ENCODE data around the gene COX8A. TPM values are rescaled to one million over a fixed set of nuclear protein-coding genes. Genes with fewer than 3 reads are reported as not detected.

COX8A gene
- total and polyA plus RNA-seq, 9 of the 15 experiments (the other 6 are each of a cell fraction or from before 2014, with no cell fraction given) = 274 to 1,206 (median 526) TPM

DNA sequence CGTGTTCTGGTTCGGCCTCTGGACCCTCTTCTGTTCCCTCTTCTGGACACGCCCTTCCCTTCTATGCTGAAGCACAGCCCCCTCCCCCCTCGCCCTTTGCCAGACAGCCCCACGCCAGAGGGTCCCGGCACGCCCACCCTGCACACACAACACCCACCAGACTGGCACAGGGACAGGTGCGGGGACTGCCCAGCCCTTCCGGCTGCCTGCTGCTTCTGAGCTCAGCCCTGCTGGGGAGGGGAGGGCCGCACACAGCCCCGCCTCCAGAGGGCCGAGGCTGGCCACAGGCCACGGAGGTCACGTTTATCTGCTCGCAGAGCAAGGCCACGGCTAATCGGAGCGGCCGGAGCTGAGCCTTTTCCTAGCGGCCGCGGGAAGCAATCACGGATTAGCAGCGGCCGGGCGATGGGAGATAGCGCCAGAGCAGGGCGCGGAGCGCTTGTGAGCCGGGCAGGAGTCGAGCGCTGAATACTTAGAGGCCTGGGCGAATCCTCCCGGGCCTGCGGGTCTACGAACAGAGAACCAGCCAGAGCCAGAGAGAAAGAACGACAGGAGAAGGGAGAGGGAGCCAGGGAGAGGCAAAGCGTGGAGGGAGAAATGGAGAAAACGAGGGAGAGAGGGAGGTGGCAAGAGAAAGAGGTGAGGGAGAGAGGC is 33.3 kb downstream of the COX8A start (continued):
- TF ChIP-seq, protein P1, sequence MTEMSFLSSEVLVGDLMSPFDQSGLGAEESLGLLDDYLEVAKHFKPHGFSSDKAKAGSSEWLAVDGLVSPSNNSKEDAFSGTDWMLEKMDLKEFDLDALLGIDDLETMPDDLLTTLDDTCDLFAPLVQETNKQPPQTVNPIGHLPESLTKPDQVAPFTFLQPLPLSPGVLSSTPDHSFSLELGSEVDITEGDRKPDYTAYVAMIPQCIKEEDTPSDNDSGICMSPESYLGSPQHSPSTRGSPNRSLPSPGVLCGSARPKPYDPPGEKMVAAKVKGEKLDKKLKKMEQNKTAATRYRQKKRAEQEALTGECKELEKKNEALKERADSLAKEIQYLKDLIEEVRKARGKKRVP (CRISPR knock-in tag; IDR thresholded peaks at IDR 0.05) = no peak
- TF ChIP-seq ZNF551 (CRISPR knock-in tag; IDR thresholded peaks at IDR 0.05) = no peak
- TF ChIP-seq RFX7 (CRISPR knock-in tag; IDR thresholded peaks at IDR 0.05) = no peak
- TF ChIP-seq BCOR (IDR thresholded peaks at IDR 0.05) = peak; percentile 100
- TF ChIP-seq SAP30 (IDR thresholded peaks at IDR 0.05; ENCODE audit: borderline replicate concordance, insufficient read depth, low read depth, low read length, poor library complexity, severe bottlenecking) = no peak
- TF ChIP-seq, protein P2, sequence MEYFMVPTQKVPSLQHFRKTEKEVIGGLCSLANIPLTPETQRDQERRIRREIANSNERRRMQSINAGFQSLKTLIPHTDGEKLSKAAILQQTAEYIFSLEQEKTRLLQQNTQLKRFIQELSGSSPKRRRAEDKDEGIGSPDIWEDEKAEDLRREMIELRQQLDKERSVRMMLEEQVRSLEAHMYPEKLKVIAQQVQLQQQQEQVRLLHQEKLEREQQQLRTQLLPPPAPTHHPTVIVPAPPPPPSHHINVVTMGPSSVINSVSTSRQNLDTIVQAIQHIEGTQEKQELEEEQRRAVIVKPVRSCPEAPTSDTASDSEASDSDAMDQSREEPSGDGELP (CRISPR knock-in tag; IDR thresholded peaks at IDR 0.05; ENCODE audit: borderline replicate concordance) = peak; percentile 94
- TF ChIP-seq, protein P3, sequence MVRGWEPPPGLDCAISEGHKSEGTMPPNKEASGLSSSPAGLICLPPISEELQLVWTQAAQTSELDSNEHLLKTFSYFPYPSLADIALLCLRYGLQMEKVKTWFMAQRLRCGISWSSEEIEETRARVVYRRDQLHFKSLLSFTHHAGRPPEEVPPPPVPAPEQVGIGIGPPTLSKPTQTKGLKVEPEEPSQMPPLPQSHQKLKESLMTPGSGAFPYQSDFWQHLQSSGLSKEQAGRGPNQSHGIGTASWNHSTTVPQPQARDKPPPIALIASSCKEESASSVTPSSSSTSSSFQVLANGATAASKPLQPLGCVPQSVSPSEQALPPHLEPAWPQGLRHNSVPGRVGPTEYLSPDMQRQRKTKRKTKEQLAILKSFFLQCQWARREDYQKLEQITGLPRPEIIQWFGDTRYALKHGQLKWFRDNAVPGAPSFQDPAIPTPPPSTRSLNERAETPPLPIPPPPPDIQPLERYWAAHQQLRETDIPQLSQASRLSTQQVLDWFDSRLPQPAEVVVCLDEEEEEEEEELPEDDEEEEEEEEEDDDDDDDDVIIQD (CRISPR knock-in tag; IDR thresholded peaks at IDR 0.05) = 0 out of 2 replicates have a peak, but pooled peaks have one; percentile 36
- TF ChIP-seq ZC3H11A (IDR thresholded peaks at IDR 0.05; ENCODE audit: low read depth, low read length) = no peak
- peak; percentile 53; the same call in 1 of the 2 replicates for TF ChIP-seq MEF2A (IDR thresholded peaks at IDR 0.05; ENCODE audit: control insufficient read depth, low read depth, low read length)
- TF ChIP-seq L3MBTL2 (IDR thresholded peaks at IDR 0.05) = peak; percentile 23; the same call in 1 of the 2 replicates
- no peak for TF ChIP-seq ADNP (tag; IDR thresholded peaks at IDR 0.05)
- TF ChIP-seq MTA3 (IDR thresholded peaks at IDR 0.05; ENCODE audit: borderline replicate concordance) = peak; percentile 87
- TF ChIP-seq HMBOX1 (IDR thresholded peaks at IDR 0.05) = no peak
- TF ChIP-seq FOXK2 (conservative IDR thresholded peaks at IDR 0.05 in 1 of 2, IDR thresholded peaks at IDR 0.05 in 1 of 2; ENCODE audit: low read depth in 2 of 2) = no peak
- TF ChIP-seq PRMT5 (CRISPR knock-in tag; IDR thresholded peaks at IDR 0.05) = no peak
- no peak for TF ChIP-seq ZNF134 (CRISPR knock-in tag; conservative IDR thresholded peaks at IDR 0.05)
- no peak for TF ChIP-seq SIN3B (IDR thresholded peaks at IDR 0.05; ENCODE audit: low read depth)
- TF ChIP-seq HEY1 (CRISPR knock-in tag; IDR thresholded peaks at IDR 0.05; ENCODE audit: borderline replicate concordance) = no peak
- peak; percentile 84 for TF ChIP-seq ETV5 (CRISPR knock-in tag; IDR thresholded peaks at IDR 0.05; ENCODE audit: low read depth)
- TF ChIP-seq ZNF146 (CRISPR knock-in tag; IDR thresholded peaks at IDR 0.05; ENCODE audit: unreplicated experiment) = no peak
- no peak for TF ChIP-seq FOSL1 (tag; conservative IDR thresholded peaks at IDR 0.05)
- TF ChIP-seq HNRNPLL (IDR thresholded peaks at IDR 0.05; ENCODE audit: low read depth, low read length, poor library complexity, severe bottlenecking) = peak; percentile 59
- TF ChIP-seq ZNF311 (CRISPR knock-in tag; IDR thresholded peaks at IDR 0.05) = no peak
- no peak; the same call in 1 of the 2 replicates for TF ChIP-seq GABPA (tag; conservative IDR thresholded peaks at IDR 0.05; ENCODE audit: low read depth)
- TF ChIP-seq MXI1 (IDR thresholded peaks at IDR 0.05; ENCODE audit: low read depth, low read length) = 0 out of 2 replicates have a peak, but pooled peaks have one; percentile 36
- TF ChIP-seq RFX1 (IDR thresholded peaks at IDR 0.05) = no peak

All from K562 (cell line).